ENCODE measurements around the gene C2CD4D.

The C2CD4D gene

GRCh38 chr1:151805066-151805820 is 34.4 kb downstream of the C2CD4D start, which contains the start of gene LINGO4:
Gene LINGO4, minus strand, starts transcription at chr1:151805419. Its CDS starts 2,715 bp downstream, at chr1:151802704.
- no peaks in the 10 kb centered on the region for H3K36me3 ChIP-seq (ENCODE audit: insufficient read depth, insufficient read length, low read length)
- H3K9me3 ChIP-seq (ENCODE audit: insufficient read depth, low read length): no peaks in the 10 kb centered on the region
- no peak for DNase-seq (ENCODE audit: low read depth, low spot score)
- TF ChIP-seq SUZ12 (IDR thresholded peaks at IDR 0.05; ENCODE audit: extremely low read depth, insufficient read depth, insufficient read length) (no peak), ZNF274 (IDR thresholded peaks at IDR 0.05; ENCODE audit: low read depth, low read length) (no peak), YY1 (IDR thresholded peaks at IDR 0.05; ENCODE audit: insufficient read depth, insufficient read length) (no peak)
- no peaks in the 10 kb centered on the region for H3K27me3 ChIP-seq (ENCODE audit: insufficient read depth, insufficient read length)
- H3K4me1 ChIP-seq (ENCODE audit: insufficient read depth, insufficient read length): peaks cover 3% of the 10 kb centered on the region
- H3K9ac ChIP-seq (ENCODE audit: insufficient read length, low read depth): peak within 1 kb of the TSS; percentile 46
- no peak within 1 kb of the TSS for H3K4me3 ChIP-seq (ENCODE audit: insufficient read length, low read depth)

GRCh38 chr1:151803915-151804314 is 35.7 kb downstream of the C2CD4D start:
- Histone ChIP-seq H3K36me3 (ENCODE audit: insufficient read depth, insufficient read length, low read length) (no peaks in the 10 kb centered on the region), H3K9me3 (ENCODE audit: insufficient read depth, low read length) (no peaks in the 10 kb centered on the region), H3K4me3 (ENCODE audit: insufficient read length, low read depth) (no peak overlapping the region), H3K27me3 (ENCODE audit: insufficient read depth, insufficient read length) (no peaks in the 10 kb centered on the region), H3K4me1 (ENCODE audit: insufficient read depth, insufficient read length) (peaks cover 6% of the 10 kb centered on the region), H3K9ac (ENCODE audit: insufficient read length, low read depth) (no peak overlapping the region)
- no peak for DNase-seq (ENCODE audit: low read depth, low spot score)
- TF ChIP-seq SUZ12 (IDR thresholded peaks at IDR 0.05; ENCODE audit: extremely low read depth, insufficient read depth, insufficient read length): no peak

- Histone ChIP-seq H3K4me3 (ENCODE audit: insufficient read length, low read depth) (no peak overlapping the region), H3K4me1 (ENCODE audit: insufficient read depth, insufficient read length) (peaks cover 11% of the 10 kb centered on the region), H3K9me3 (ENCODE audit: insufficient read depth, low read length) (no peaks in the 10 kb centered on the region), H3K36me3 (ENCODE audit: insufficient read depth, insufficient read length, low read length) (no peaks in the 10 kb centered on the region), H3K27me3 (ENCODE audit: insufficient read depth, insufficient read length) (no peaks in the 10 kb centered on the region), H3K9ac (ENCODE audit: insufficient read length, low read depth) (no peak overlapping the region)
- no peak for DNase-seq (ENCODE audit: low read depth, low spot score)
- TF ChIP-seq ZNF274 (IDR thresholded peaks at IDR 0.05; ENCODE audit: low read depth, low read length) (no peak), SUZ12 (IDR thresholded peaks at IDR 0.05; ENCODE audit: extremely low read depth, insufficient read depth, insufficient read length) (no peak), YY1 (IDR thresholded peaks at IDR 0.05; ENCODE audit: insufficient read depth, insufficient read length) (no peak)
Observed at GRCh38 chr1:151803164-151803563, 36.5 kb downstream of the C2CD4D start.

- H3K36me3 ChIP-seq (ENCODE audit: insufficient read depth, insufficient read length, low read length): no peaks in the 10 kb centered on the region
- no peak overlapping the region for H3K9ac ChIP-seq (ENCODE audit: insufficient read length, low read depth)
- no peak for DNase-seq (ENCODE audit: low read depth, low spot score)
- TF ChIP-seq ZNF274 (IDR thresholded peaks at IDR 0.05; ENCODE audit: low read depth, low read length) (no peak), SUZ12 (IDR thresholded peaks at IDR 0.05; ENCODE audit: extremely low read depth, insufficient read depth, insufficient read length) (no peak), YY1 (IDR thresholded peaks at IDR 0.05; ENCODE audit: insufficient read depth, insufficient read length) (no peak)
- no peaks in the 10 kb centered on the region for H3K9me3 ChIP-seq (ENCODE audit: insufficient read depth, low read length)
- no peaks in the 10 kb centered on the region for H3K27me3 ChIP-seq (ENCODE audit: insufficient read depth, insufficient read length)
- H3K4me3 ChIP-seq (ENCODE audit: insufficient read length, low read depth): no peak overlapping the region
- H3K4me1 ChIP-seq (ENCODE audit: insufficient read depth, insufficient read length): peaks cover 11% of the 10 kb centered on the region
Observed at GRCh38 chr1:151802372-151802771, 37.2 kb downstream of the C2CD4D start.

- Histone ChIP-seq H3K4me1 (ENCODE audit: insufficient read depth, insufficient read length) (peaks cover 11% of the 10 kb centered on the region), H3K4me3 (ENCODE audit: insufficient read length, low read depth) (no peak overlapping the region), H3K36me3 (ENCODE audit: insufficient read depth, insufficient read length, low read length) (no peaks in the 10 kb centered on the region), H3K27me3 (ENCODE audit: insufficient read depth, insufficient read length) (no peaks in the 10 kb centered on the region), H3K9me3 (ENCODE audit: insufficient read depth, low read length) (no peaks in the 10 kb centered on the region), H3K9ac (ENCODE audit: insufficient read length, low read depth) (no peak overlapping the region)
- no peak for TF ChIP-seq SUZ12 (IDR thresholded peaks at IDR 0.05; ENCODE audit: extremely low read depth, insufficient read depth, insufficient read length)
- TF ChIP-seq ZNF274 (IDR thresholded peaks at IDR 0.05; ENCODE audit: low read depth, low read length): no peak
- TF ChIP-seq YY1 (IDR thresholded peaks at IDR 0.05; ENCODE audit: insufficient read depth, insufficient read length): no peak
- DNase-seq (ENCODE audit: low read depth, low spot score): no peak
Observed at GRCh38 chr1:151801846-151802245, 37.8 kb downstream of the C2CD4D start.

GRCh38 chr1:151801310-151801820 is 38.3 kb downstream of the C2CD4D start:
- Histone ChIP-seq H3K9ac (ENCODE audit: insufficient read length, low read depth) (no peak overlapping the region), H3K4me3 (ENCODE audit: insufficient read length, low read depth) (no peak overlapping the region), H3K9me3 (ENCODE audit: insufficient read depth, low read length) (no peaks in the 10 kb centered on the region), H3K4me1 (ENCODE audit: insufficient read depth, insufficient read length) (peaks cover 11% of the 10 kb centered on the region), H3K27me3 (ENCODE audit: insufficient read depth, insufficient read length) (no peaks in the 10 kb centered on the region), H3K36me3 (ENCODE audit: insufficient read depth, insufficient read length, low read length) (no peaks in the 10 kb centered on the region)
- DNase-seq (ENCODE audit: low read depth, low spot score): no peak
- no peak for TF ChIP-seq SUZ12 (IDR thresholded peaks at IDR 0.05; ENCODE audit: extremely low read depth, insufficient read depth, insufficient read length)
- TF ChIP-seq ZNF274 (IDR thresholded peaks at IDR 0.05; ENCODE audit: low read depth, low read length): no peak
- TF ChIP-seq YY1 (IDR thresholded peaks at IDR 0.05; ENCODE audit: insufficient read depth, insufficient read length): no peak

GRCh38 chr1:151800830-151801229 is 38.8 kb downstream of the C2CD4D start:
- DNase-seq (ENCODE audit: low read depth, low spot score): no peak
- Histone ChIP-seq H3K36me3 (ENCODE audit: insufficient read depth, insufficient read length, low read length) (no peaks in the 10 kb centered on the region), H3K9me3 (ENCODE audit: insufficient read depth, low read length) (no peaks in the 10 kb centered on the region), H3K9ac (ENCODE audit: insufficient read length, low read depth) (no peak overlapping the region), H3K27me3 (ENCODE audit: insufficient read depth, insufficient read length) (no peaks in the 10 kb centered on the region), H3K4me1 (ENCODE audit: insufficient read depth, insufficient read length) (peaks cover 11% of the 10 kb centered on the region), H3K4me3 (ENCODE audit: insufficient read length, low read depth) (no peak overlapping the region)
- TF ChIP-seq YY1 (IDR thresholded peaks at IDR 0.05; ENCODE audit: insufficient read depth, insufficient read length) (no peak), ZNF274 (IDR thresholded peaks at IDR 0.05; ENCODE audit: low read depth, low read length) (no peak), SUZ12 (IDR thresholded peaks at IDR 0.05; ENCODE audit: extremely low read depth, insufficient read depth, insufficient read length) (no peak)
